Right lobe of liver (tissue), 4 donors: ENCODE data around the gene DAPK1.

ENCODE experiments used
- POLR2A ChIP-seq: fragments of 450-650 bp; IDR thresholded peaks from one replicate; pipeline ENCODE4 v1.6.1; 2017; ENCODE audit warnings: antibody characterized with exemption, mild to moderate bottlenecking
- TF ChIP-seq, protein P1 (sequence below), 4 donors: fragments of 200-600 bp in 3 of 4; fragments of 450-650 bp in 1 of 4; IDR thresholded peaks; one replicate each; pipeline versions ENCODE4 v1.5.1 to v1.8.0; 2016 to 2022; ENCODE audit warnings: antibody characterized with exemption in 4 of 4, mild to moderate bottlenecking in 2 of 4
- donor health status: DM: no; HTN: no; CAD: no.
- donor health status: DM: no; HTN: no; CAD: no.
- donor health status: DM: no; HTN: yes; CAD: no.

DNA sequence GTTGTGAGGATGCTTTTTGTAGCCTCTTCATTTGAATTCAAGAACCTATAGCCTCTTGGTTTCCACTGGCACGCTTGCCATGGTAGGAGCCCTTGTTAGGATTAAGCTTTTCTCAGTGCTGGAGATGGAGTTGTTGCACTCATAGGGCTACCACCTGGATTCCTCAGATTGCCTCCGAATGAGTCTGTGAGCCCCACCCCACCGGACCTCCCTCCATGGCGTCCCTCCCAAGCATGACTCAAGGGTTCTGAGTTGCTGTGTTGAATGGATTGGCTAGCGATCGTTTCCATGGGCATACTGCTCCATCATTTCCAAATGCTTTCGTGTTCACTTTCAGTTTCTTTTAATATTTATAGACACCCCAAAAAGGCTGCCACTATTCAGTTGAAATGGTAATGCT lies 69.9 kb downstream of the DAPK1 start:
- TF ChIP-seq, protein P1, sequence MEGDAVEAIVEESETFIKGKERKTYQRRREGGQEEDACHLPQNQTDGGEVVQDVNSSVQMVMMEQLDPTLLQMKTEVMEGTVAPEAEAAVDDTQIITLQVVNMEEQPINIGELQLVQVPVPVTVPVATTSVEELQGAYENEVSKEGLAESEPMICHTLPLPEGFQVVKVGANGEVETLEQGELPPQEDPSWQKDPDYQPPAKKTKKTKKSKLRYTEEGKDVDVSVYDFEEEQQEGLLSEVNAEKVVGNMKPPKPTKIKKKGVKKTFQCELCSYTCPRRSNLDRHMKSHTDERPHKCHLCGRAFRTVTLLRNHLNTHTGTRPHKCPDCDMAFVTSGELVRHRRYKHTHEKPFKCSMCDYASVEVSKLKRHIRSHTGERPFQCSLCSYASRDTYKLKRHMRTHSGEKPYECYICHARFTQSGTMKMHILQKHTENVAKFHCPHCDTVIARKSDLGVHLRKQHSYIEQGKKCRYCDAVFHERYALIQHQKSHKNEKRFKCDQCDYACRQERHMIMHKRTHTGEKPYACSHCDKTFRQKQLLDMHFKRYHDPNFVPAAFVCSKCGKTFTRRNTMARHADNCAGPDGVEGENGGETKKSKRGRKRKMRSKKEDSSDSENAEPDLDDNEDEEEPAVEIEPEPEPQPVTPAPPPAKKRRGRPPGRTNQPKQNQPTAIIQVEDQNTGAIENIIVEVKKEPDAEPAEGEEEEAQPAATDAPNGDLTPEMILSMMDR (IDR thresholded peaks at IDR 0.05) = no peak
- no peak for TF ChIP-seq POLR2A
